ENCODE results near the gene SRGN.

Gene SRGN

DNA sequence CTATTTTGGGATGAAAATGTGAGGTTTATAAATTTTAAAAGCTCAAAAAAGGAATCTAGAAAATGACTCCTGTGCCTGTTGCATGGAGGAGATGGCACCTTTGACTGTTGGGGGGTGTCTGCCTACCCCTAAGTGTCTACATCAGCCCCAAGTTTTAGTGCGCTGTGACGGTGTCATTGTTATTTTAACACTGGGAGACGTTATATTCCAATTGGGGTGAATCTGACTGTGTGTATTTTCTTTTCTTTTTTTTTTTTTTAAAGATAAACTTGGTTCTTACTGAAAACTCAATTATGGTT is 517 bp downstream of the SRGN start:
- H3K4me3 ChIP-seq (ENCODE audit: low read length) = peak overlapping the region; percentile 48
- DNase-seq (ENCODE audit: low read depth, low spot score) = no peak

- DNase-seq (ENCODE audit: low read depth, low spot score) = peak; percentile 19
- no peak overlapping the region for H3K4me3 ChIP-seq (ENCODE audit: low read length)
Observed at GRCh38 chr10:69088801-69089501, 1.0 kb downstream of the SRGN start.

DNA sequence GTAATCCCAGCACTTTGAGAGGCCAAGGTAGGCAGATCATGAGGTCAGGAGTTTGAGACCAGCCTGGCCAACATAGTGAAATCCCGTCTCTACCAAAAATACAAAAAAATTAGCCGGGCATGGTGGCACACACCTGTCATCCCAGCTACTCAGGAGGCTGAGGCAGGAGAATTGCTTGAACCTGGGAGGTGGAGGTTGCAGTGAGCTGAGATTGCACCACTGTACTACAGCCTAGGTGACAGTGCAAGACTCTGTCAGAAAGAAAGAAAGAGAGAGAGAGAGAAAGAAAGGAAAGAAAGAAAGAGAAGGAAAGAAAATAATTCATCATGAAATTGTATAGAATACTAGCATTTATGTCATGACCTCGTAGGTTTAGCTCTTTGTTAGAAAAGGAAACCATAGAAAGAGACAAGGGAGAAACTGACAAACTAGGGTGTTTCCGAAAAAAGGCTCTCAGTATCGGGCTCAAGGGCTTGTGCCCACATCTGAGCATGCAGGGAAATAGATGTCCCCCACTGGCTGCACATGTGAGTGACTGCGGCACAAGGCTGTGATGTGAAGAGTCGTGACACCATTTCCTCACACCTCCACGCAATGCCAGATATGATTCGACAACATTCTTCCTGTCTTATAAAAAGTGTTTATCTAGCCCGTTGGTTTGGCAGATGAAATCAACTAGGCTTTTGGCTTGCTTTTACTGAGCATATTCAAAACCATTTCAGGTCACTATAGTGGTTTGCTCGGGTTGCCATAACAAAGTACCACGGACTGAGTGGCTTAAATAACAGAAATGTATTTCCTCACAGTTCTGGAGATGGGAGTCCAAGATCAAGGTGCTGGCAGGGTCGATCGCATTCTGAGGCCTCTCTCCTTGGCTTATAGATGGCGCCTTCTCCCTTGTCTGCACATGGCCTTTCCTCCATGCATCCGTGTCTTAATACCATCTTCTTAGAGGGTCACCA is 2.0 kb downstream of the SRGN start:
- no peak for DNase-seq (ENCODE audit: low read depth, low spot score)

GRCh38 chr10:69090685-69091084 is 2.8 kb downstream of the SRGN start:
- no peak for DNase-seq (ENCODE audit: low read depth, low spot score)
- no peak overlapping the region for H3K4me3 ChIP-seq (ENCODE audit: low read length)

More for the DNA sequence above, 2.0 kb downstream of the SRGN start:
- no peak overlapping the region for H3K4me3 ChIP-seq (ENCODE audit: low read length)

- no peak for DNase-seq (ENCODE audit: low read depth, low spot score)
- no peak overlapping the region for H3K4me3 ChIP-seq (ENCODE audit: low read length)
Observed at GRCh38 chr10:69091143-69091651, 3.3 kb downstream of the SRGN start.

DNA sequence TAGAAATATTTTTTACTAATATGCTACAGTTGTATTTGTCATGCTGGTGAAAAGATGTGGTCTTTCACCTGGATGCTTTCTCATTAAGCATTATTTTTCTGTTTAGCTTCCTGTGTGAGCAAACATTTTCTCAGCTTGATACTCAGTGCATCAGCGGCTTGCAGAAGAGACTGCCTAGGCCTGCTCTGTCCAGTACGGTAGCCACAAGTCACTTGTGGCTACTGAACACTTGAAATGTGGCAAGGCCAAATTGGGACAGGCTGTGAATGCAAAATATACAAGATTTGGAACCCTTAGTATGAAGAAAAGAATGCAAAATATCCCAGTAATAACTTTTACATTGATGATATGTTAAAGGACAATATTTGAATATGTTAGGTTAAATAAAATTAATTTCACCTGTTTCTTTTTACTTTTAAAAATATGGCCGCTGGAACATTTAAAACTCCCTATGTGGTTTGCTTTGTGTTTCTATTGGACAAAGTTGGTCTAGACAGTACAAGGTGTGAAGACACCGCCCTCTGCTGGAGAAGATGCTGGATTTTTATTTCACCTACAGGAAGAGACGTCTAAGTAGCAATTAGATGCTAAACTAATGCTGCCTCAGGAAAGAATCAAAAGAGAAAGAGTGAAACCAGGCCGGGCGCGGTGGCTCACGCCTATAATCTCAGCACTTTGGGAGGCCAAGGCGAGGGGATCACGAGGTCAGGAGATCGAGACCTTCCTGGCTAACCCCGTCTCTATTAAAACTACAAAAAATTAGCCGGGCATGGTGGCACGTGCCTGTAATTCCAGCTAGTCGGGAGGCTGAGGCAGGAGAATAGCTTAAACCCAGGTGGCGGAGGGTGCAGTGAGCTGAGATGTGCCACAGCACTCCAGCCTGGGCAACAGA is 5.3 kb downstream of the SRGN start:
- DNase-seq (ENCODE audit: low read depth, low spot score) = peak; percentile 92
- H3K4me3 ChIP-seq (ENCODE audit: low read length) = no peak overlapping the region

GRCh38 chr10:69093933-69094332 is 6.0 kb downstream of the SRGN start:
- no peak for DNase-seq (ENCODE audit: low read depth, low spot score)

DNA sequence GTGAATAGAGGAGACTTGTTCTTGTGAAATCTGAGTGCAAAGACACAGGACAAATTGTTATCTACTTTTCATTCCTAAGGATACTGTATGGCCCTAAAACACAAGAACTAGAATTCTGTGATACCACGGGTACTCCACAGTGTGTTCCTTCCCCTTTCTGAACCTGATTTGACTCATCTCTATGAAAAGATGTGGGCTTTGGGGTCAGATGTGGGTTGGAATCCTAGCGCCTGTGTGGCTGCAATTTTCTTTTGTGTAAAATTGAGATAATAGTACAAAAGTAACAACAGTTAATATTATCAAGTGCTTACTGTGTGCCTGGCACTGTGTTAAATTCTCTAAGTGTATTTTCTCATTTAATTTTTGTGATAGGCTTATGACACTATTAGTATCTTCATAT is 8.1 kb downstream of the SRGN start:
- no peak for DNase-seq (ENCODE audit: low read depth, low spot score)
- no peak overlapping the region for H3K4me3 ChIP-seq (ENCODE audit: low read length)

More at GRCh38 chr10:69093933-69094332, 6.0 kb downstream of the SRGN start:
- no peak overlapping the region for H3K4me3 ChIP-seq (ENCODE audit: low read length)

DNA sequence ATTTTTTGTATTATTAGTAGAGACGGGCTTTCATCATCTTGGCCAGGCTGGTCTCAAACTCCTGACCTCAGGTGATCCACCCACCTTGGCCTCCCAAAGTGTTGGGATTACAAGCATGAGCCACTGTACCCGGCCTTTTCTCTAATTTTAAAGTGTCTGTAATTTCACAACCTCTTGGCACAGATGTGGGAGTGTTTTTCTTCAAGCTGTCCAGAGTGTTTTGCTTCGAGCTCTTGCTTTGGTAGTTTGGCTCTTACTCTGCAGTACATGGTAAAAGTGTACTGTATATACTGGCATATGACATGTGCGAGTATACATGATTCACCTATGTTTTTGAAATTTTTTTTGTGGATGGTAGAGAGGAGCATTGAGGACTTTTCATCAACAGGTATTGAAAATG is 9.8 kb downstream of the SRGN start:
- H3K4me3 ChIP-seq (ENCODE audit: low read length) = no peak overlapping the region
- DNase-seq (ENCODE audit: low read depth, low spot score) = no peak

DNA sequence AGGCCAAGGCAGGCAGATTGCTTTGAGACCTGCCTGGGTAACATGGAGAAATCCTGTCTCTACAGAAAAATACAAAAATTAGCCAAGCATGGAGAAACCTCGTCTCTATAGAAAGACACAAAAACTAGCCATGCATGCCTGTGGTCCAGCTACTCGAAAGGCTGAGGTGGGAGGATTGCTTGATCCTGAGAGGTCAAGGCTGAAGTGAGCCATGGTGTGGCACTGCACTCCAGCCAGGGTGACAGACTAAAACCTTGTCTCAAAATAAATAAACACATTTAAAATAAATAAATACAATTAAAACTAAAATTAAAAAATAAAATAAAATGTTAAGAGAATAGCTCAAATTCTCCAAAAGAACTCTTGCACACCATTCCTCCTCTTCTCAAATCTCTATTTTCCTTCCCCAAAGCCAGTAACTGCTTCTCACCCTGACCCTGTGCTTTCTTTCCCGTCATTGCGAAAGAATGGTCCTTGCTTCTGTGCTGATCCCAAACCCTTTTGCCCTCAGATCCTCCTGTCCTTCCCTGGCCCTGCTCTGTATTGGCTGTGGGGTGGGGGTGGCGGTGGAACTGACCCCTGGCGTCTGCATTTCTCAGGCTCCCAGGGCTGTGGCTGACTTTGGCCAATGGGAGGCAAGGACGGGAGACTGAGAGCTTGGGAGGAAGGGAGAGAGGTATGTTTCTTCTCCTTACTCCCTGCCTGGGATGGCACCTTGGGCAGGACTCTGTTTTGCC is 12.4 kb downstream of the SRGN start:
- DNase-seq (ENCODE audit: low read depth, low spot score) = no peak
- H3K4me3 ChIP-seq (ENCODE audit: low read length) = no peak overlapping the region

DNA sequence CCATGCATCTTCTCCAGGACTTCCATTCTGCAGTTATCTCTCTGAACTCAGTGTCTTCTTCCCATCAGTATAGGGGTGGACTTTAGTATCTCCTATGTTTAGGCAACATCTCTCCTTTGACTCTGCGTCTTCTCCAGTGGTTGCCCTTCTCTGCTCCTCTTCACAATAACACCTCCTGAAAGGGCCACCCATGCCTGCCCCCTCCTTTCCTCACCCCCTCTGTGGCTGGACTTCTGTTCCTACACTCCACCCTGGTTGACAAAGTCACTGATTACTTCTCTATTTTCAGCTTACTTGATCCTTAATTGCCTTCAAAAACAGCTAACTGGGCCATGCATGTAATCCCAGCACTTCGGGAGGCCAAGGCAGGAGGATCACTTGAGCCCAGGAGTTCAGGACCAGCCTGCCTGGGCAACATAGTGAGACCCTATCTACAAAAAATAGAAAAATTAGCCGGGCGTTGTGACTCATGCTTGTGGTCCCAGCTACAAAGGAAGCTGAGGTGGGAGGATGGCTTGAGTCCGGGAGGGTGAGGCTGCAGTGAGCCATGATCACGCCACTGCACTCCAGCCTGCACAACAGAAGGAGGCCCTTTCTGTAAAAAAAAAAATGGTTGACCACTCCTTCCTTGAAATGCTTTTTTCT is 13.7 kb downstream of the SRGN start:
- H3K4me3 ChIP-seq (ENCODE audit: low read length) = no peak overlapping the region
- DNase-seq (ENCODE audit: low read depth, low spot score) = no peak

GRCh38 chr10:69102440-69102839 is 14.5 kb downstream of the SRGN start:
- no peak for DNase-seq (ENCODE audit: low read depth, low spot score)

GRCh38 chr10:69103784-69104183 is 15.9 kb downstream of the SRGN start:
- DNase-seq (ENCODE audit: low read depth, low spot score) = no peak

More at GRCh38 chr10:69102440-69102839, 14.5 kb downstream of the SRGN start:
- no peak overlapping the region for H3K4me3 ChIP-seq (ENCODE audit: low read length)

DNA sequence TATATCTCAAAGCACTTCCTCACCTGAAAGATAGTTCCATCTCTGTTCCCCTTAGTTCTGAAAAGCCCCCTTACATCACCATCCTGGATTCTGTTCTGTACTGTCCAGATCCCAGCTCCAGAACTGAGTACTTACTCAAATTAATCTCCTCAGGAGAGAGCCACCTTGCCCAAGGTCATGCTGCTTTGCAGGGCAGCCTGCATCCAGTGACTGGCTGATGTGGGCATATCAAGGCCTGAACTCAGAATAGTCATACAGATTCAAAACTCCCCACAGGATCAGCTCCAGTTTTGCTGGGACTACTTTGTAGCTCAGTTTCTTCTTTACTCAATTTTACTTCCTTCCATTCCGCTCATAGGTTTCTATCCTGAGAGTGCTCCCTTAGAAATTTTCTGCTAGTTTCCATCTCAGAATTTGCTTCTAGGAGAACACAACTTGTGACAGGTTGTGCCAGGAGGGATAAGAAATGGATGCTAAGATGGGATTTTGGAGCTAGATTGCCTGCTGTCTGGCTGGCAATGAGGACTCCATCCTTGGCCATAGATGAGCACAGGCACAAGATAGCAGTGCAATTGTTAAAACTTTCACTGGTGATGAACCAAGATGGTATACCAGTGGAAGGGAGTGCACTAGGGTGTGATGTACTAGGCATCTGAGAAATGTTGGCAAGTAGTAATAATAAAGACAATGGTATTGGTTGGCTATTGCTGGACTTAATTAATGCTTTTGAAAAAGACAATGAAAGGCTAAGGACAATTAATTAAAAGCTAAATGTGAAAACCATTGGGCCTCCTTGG is 17.3 kb downstream of the SRGN start:
- no peak for DNase-seq (ENCODE audit: low read depth, low spot score)
- H3K4me3 ChIP-seq (ENCODE audit: low read length) = no peak overlapping the region

More at GRCh38 chr10:69103784-69104183, 15.9 kb downstream of the SRGN start:
- no peak overlapping the region for H3K4me3 ChIP-seq (ENCODE audit: low read length)

- H3K4me3 ChIP-seq (ENCODE audit: low read length) = no peak overlapping the region
- no peak for DNase-seq (ENCODE audit: low read depth, low spot score)
Observed at GRCh38 chr10:69107176-69107490, 19.2 kb downstream of the SRGN start.

DNA sequence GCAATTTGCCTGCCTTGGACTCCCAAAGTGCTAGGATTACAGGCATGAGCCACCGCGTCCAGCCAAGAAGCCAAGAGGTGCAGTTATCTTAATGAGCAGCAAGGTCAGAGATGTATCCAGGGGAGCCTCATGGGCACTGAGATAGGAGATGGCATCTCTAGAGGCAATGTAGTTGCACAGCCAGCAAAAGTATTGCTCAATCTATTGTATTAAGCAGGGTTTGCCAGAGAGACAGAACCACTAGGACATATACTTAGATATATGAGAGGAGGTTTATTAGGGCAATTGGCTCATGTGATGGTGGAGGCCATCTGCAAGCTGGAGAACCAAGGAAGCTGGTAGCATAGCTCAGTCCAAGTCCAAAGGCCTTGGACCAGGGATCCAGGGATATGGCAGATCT is 19.8 kb downstream of the SRGN start:
- no peak overlapping the region for H3K4me3 ChIP-seq (ENCODE audit: low read length)
- DNase-seq (ENCODE audit: low read depth, low spot score) = no peak

DNA sequence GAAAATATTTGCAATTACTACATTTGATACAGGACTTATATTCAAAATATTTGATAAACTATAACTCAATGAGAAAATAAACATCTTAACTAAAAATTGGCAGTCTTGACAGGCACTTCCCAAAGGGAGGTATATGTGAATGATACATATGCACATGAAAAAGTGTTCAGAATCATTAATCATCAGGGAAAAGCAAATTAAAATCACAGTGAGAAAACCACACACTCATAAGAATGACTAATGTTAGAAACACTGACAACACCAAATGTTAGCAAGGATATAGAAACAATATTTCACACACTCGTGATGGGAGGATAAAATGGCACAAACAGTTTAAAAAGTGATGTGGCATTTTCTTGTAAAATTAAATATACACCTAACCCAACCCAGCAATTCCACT is 32.0 kb downstream of the SRGN start:
- no peak overlapping the region for H3K4me3 ChIP-seq (ENCODE audit: low read length)
- no peak for DNase-seq (ENCODE audit: low read depth, low spot score)
